Glutamatergic neuron (in vitro differentiated cells): Measurements from ENCODE around the gene DOCK3. TPM values are rescaled to one million over a fixed set of nuclear protein-coding genes. Genes with fewer than 3 reads are reported as not detected.

Experiments used
- DNase-seq: peaks from one replicate; pipeline ENCODE4 v3.0.0; 2022
- H3K27ac Mint-ChIP-seq: one replicate; pipeline ENCODE4 v1.8.0; 2020; ENCODE audit warnings: mild to moderate bottlenecking, mixed read lengths, inconsistent platforms; ENCODE audit not compliant: unreplicated experiment
- H3K27me3 Mint-ChIP-seq: one replicate; pipeline ENCODE4 v1.8.0; 2020; ENCODE audit warnings: mild to moderate bottlenecking, moderate library complexity, mixed read lengths, inconsistent platforms; ENCODE audit not compliant: unreplicated experiment
- H3K36me3 Mint-ChIP-seq: one replicate; pipeline ENCODE4 v1.8.0; 2020; ENCODE audit warnings: mild to moderate bottlenecking, mixed read lengths, inconsistent platforms; ENCODE audit not compliant: unreplicated experiment
- H3K4me1 Mint-ChIP-seq: one replicate; pipeline ENCODE4 v1.8.0; 2020; ENCODE audit warnings: mild to moderate bottlenecking, low read depth, mixed read lengths, inconsistent platforms; ENCODE audit not compliant: unreplicated experiment
- H3K4me3 Mint-ChIP-seq: one replicate; pipeline ENCODE4 v1.8.0; 2020; ENCODE audit warnings: mild to moderate bottlenecking, mixed read lengths, inconsistent platforms; ENCODE audit not compliant: unreplicated experiment
- H3K9me3 Mint-ChIP-seq: one replicate; pipeline ENCODE4 v1.8.0; 2020; ENCODE audit warnings: mild to moderate bottlenecking, moderate library complexity, mixed read lengths, inconsistent platforms; ENCODE audit not compliant: unreplicated experiment
- CTCF ChIP-seq: fragments of 200-600 bp; sonication (generic); IDR thresholded peaks from one replicate; pipeline ENCODE4 v1.5.0; 2021; ENCODE audit not compliant: partially characterized antibody, unreplicated experiment
- total RNA-seq: library from RNA; stranded (reverse); fragmentation: NEBNext Ultra II Directional; extraction: Animal tissue kit (Norgen Biotek cat#: 25700); gene quantifications from one replicate; pipeline ENCODE4 v1.2.1, GENCODE V29; 2021; ENCODE audit not compliant: unreplicated experiment

Gene DOCK3
- total RNA-seq, 1 donor from 2014 or later, result 13.4 TPM

DNA sequence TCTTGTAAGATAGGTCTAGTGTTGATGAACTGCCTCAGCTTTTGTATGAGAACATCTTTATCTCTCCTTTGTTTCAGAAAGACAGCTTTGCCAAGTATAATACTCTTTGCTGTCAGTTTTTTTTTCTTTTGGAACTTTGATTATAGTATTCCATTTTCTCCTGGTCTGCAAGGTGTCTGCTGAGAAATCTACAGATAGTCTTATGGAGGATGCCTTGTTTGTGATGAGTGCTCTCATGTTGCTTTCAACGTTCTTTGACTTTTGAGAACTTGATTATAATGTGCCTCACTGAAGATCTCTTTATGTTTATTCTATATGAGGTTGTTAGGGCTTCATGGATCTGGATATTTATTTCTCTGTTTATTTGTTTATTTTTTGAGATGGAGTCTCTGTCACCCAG, 60.3 kb downstream of the DOCK3 start:
- H3K27ac Mint-ChIP-seq, result no peak overlapping the region
- peaks cover 3% of the 10 kb centered on the region for H3K9me3 Mint-ChIP-seq
- peaks cover 5% of the 10 kb centered on the region for H3K36me3 Mint-ChIP-seq
- DNase-seq, result no peak
- no peak for TF ChIP-seq CTCF
- no peak overlapping the region for H3K4me3 Mint-ChIP-seq
- H3K27me3 Mint-ChIP-seq, result peaks cover 5% of the 10 kb centered on the region
- H3K4me1 Mint-ChIP-seq, result peaks cover 11% of the 10 kb centered on the region

GRCh38 chr3:50737193-50737905, 62.6 kb downstream of the DOCK3 start:
- no peak for TF ChIP-seq CTCF
- H3K4me3 Mint-ChIP-seq, result peak overlapping the region; percentile 32
- DNase-seq, result no peak
- peak overlapping the region; percentile 18 for H3K27ac Mint-ChIP-seq
- peaks cover 3% of the 10 kb centered on the region for H3K9me3 Mint-ChIP-seq
- peaks cover 3% of the 10 kb centered on the region for H3K27me3 Mint-ChIP-seq
- peaks cover 5% of the 10 kb centered on the region for H3K36me3 Mint-ChIP-seq
- H3K4me1 Mint-ChIP-seq, result peaks cover 11% of the 10 kb centered on the region

DNA sequence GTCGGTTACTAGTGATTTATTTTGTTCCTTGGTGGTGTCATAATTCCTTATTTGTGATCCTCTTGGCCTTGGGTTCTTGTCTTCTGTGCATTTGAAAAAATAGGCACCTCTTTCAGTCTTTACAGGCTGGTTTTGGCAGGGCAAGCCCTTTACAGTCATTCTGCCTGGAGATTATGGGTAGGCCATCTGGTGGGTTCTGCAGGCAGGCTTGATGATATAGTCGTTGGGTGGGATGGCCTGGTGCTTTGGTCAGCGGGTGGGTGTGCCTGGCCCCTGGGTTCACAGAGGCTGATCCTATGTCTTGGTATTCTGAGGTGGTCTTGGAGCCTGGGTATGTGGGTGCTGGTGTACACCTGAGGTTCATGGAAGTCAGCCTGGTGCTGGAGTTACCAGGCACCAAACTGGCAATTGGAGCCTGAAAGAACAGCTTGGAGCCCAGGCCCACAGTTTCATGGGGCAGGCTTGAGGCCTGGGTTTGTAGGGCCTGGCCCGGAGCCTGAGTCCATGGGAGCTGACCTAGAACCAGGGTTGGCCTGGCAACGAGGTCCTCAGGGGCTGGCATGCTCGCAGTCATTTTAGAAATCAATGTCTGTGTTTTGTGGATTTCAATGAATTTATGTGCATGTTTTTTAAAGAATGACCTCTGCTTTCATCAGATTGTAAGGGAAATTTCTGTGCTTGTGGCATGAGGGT, 63.3 kb downstream of the DOCK3 start:
- H3K36me3 Mint-ChIP-seq, result peaks cover 5% of the 10 kb centered on the region
- H3K27me3 Mint-ChIP-seq, result peaks cover 3% of the 10 kb centered on the region
- H3K9me3 Mint-ChIP-seq, result peaks cover 4% of the 10 kb centered on the region
- no peak for TF ChIP-seq CTCF
- H3K4me1 Mint-ChIP-seq, result peaks cover 11% of the 10 kb centered on the region
- DNase-seq, result peak; percentile 14
- H3K4me3 Mint-ChIP-seq, result no peak overlapping the region
- H3K27ac Mint-ChIP-seq, result peak overlapping the region; percentile 18

DNA sequence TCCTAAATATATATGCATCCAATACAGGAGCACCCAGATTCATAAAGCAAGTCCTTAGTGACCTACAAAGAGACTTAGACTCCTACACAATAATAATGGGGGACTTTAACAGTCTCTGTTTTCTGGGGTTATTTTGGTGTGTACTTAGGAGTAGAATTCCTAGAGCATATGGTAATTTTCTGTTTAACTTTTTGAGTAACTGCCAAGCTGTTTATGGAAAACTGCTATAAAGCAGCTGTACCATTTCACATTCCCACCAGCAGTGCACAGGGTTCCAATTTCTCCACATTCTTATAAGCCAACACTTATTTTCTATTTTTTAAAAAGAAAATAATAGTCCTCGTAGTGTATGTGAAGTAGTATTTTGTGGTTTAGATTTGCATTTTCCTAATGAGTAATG, 68.9 kb downstream of the DOCK3 start:
- Mint-ChIP-seq H3K4me3 (no peak overlapping the region), H3K27ac (no peak overlapping the region), H3K36me3 (no peaks in the 10 kb centered on the region), H3K27me3 (peaks cover 2% of the 10 kb centered on the region), H3K4me1 (no peaks in the 10 kb centered on the region), H3K9me3 (peaks cover 1% of the 10 kb centered on the region)
- TF ChIP-seq CTCF, result no peak
- no peak for DNase-seq

GRCh38 chr3:50749822-50750221, 75.1 kb downstream of the DOCK3 start:
- H3K27me3 Mint-ChIP-seq, result no peaks in the 10 kb centered on the region

More at GRCh38 chr3:50749822-50750221, 75.1 kb downstream of the DOCK3 start:
- Mint-ChIP-seq H3K4me3 (no peak overlapping the region), H3K27ac (no peak overlapping the region), H3K9me3 (no peaks in the 10 kb centered on the region), H3K36me3 (no peaks in the 10 kb centered on the region), H3K4me1 (no peaks in the 10 kb centered on the region)
- no peak for TF ChIP-seq CTCF
- DNase-seq, result no peak
